HG03342 (cell line): ENCODE measurements around the gene MAD1L1.

Source experiments
- ATAC-seq: cut with Tn5 transposase; IDR thresholded peaks from one replicate; pipeline ENCODE4 v1.9.1; 2021; ENCODE audit warnings: mild to moderate bottlenecking, moderate library complexity; ENCODE audit not compliant: unreplicated experiment

MAD1L1 gene

GRCh38 chr7:2008936-2009540, 223.7 kb downstream of the MAD1L1 start:
- no peak for ATAC-seq

- ATAC-seq = no peak
These were observed 224.4 kb downstream of the MAD1L1 start for GRCh38 chr7:2008101-2008935.

GRCh38 chr7:2007551-2007950, 225.2 kb downstream of the MAD1L1 start:
- ATAC-seq = no peak

- ATAC-seq = no peak
These were observed 225.8 kb downstream of the MAD1L1 start for GRCh38 chr7:2006921-2007381.

GRCh38 chr7:2006231-2006771, 226.4 kb downstream of the MAD1L1 start:
- no peak for ATAC-seq

- no peak for ATAC-seq
These were observed 227.0 kb downstream of the MAD1L1 start for GRCh38 chr7:2005786-2006185.

GRCh38 chr7:2004841-2005725, 227.7 kb downstream of the MAD1L1 start:
- ATAC-seq = no peak

- no peak for ATAC-seq
These were observed 228.6 kb downstream of the MAD1L1 start for GRCh38 chr7:2003931-2004812.

- no peak for ATAC-seq
These were observed 229.3 kb downstream of the MAD1L1 start for GRCh38 chr7:2003451-2003930.

- ATAC-seq = no peak
These were observed 229.9 kb downstream of the MAD1L1 start for GRCh38 chr7:2002561-2003450.

- no peak for ATAC-seq
These were observed 230.9 kb downstream of the MAD1L1 start for GRCh38 chr7:2001601-2002442.

GRCh38 chr7:2000746-2001321, 231.9 kb downstream of the MAD1L1 start:
- no peak for ATAC-seq

- ATAC-seq = no peak
These were observed 232.5 kb downstream of the MAD1L1 start for GRCh38 chr7:2000153-2000687.

- ATAC-seq = no peak
These were observed 233.3 kb downstream of the MAD1L1 start for GRCh38 chr7:1999278-1999984.

- ATAC-seq = no peak
These were observed 234.6 kb downstream of the MAD1L1 start for GRCh38 chr7:1998146-1998545.

- ATAC-seq = no peak
These were observed 235.1 kb downstream of the MAD1L1 start for GRCh38 chr7:1997537-1998076.

- no peak for ATAC-seq
These were observed 235.9 kb downstream of the MAD1L1 start for GRCh38 chr7:1996816-1997215.
